Mucosa of descending colon (tissue), 3 donors: Measurements from ENCODE around the gene CTSA. TPM values are rescaled to one million over a fixed set of nuclear protein-coding genes. Genes with fewer than 3 reads are reported as not detected.

Experiments used
- ATAC-seq: fragments of 200-7000 bp; cut with Tn5 transposase; one replicate; pipeline ENCODE4 v1.9.1; 2020; ENCODE audit warnings: mild to moderate bottlenecking, moderate library complexity
- DNase-seq, 3 donors: peaks; one replicate each; pipeline ENCODE4 v3.0.0-alpha.2; 2020
- H3K36me3 ChIP-seq: fragments of 200-600 bp; one replicate; pipeline ENCODE4 v1.8.0; 2021; ENCODE audit warnings: low read depth, mild to moderate bottlenecking
- H3K4me1 ChIP-seq: fragments of 200-600 bp; one replicate; pipeline ENCODE4 v1.8.0; 2021; ENCODE audit warnings: low read depth, mild to moderate bottlenecking
- H3K4me3 ChIP-seq: fragments of 200-600 bp; one replicate; pipeline ENCODE4 v1.8.0; 2021; ENCODE audit warnings: mild to moderate bottlenecking
- H3K9me3 ChIP-seq: fragments of 200-600 bp; one replicate; pipeline ENCODE4 v1.8.0; 2021; ENCODE audit warnings: mild to moderate bottlenecking
- CTCF ChIP-seq: fragments of 200-600 bp; IDR thresholded peaks from one replicate; pipeline ENCODE4 v1.8.0; 2022; ENCODE audit warnings: antibody characterized with exemption, mild to moderate bottlenecking
- intact Hi-C, 2 donors: fragments of 100-400 bp; cut with DNase I in 1 of 2; cut with micrococcal nuclease in 1 of 2; formaldehyde crosslinking; loops; one replicate each; pipeline versions ENCODE4 v1.11.0 to v1.11.1; 2022; cut with DNase I, micrococcal nuclease
- total RNA-seq, 3 donors: library from RNA; stranded (reverse); fragmentation: NEBNext Ultra II Directional in 2 of 3; extraction: Animal tissue kit (Norgen Biotek cat#: 25700) in 2 of 3; gene quantifications; one replicate each; pipeline versions ENCODE4 v1.2.1 to v1.2.4, GENCODE V29; 2021 to 2023
- donor health status: DM: no; HTN: no; CAD: no; lungs with moderate emphysema.
- donor health status: DM: no; HTN: no; CAD: no.
- donor health status: DM: no; HTN: yes; CAD: no.

Gene CTSA
- total RNA-seq, 3 donors from 2014 or later = 292 to 542 (median 436) TPM

- Histone ChIP-seq H3K36me3 (no peaks in the 10 kb centered on the region), H3K9me3 (no peaks in the 10 kb centered on the region), H3K4me3 (no peak overlapping the region), H3K4me1 (no peaks in the 10 kb centered on the region)
- TF ChIP-seq CTCF = no peak
- intact Hi-C loops = no loop called here
- DNase-seq = no peak
- ATAC-seq = no peak
Observed at GRCh38 chr20:45845452-45845851, 45.7 kb upstream of the CTSA start.

GRCh38 chr20:45848421-45848820 is 42.7 kb upstream of the CTSA start:
- Histone ChIP-seq H3K4me1 (no peaks in the 10 kb centered on the region), H3K36me3 (no peaks in the 10 kb centered on the region), H3K9me3 (no peaks in the 10 kb centered on the region), H3K4me3 (no peak overlapping the region)
- intact Hi-C loops = no loop called here
- ATAC-seq (no peak), DNase-seq (no peak)
- TF ChIP-seq CTCF = no peak

- Histone ChIP-seq H3K36me3 (no peaks in the 10 kb centered on the region), H3K4me3 (no peak overlapping the region), H3K4me1 (no peaks in the 10 kb centered on the region), H3K9me3 (no peaks in the 10 kb centered on the region)
- TF ChIP-seq CTCF = no peak
- intact Hi-C loops = no loop called here
- ATAC-seq = no peak
- DNase-seq = no peak
Observed at GRCh38 chr20:45848969-45849582, 42.1 kb upstream of the CTSA start.

GRCh38 chr20:45850238-45850637 is 40.9 kb upstream of the CTSA start:
- ATAC-seq (no peak), DNase-seq (no peak)
- Histone ChIP-seq H3K4me1 (no peaks in the 10 kb centered on the region), H3K9me3 (no peaks in the 10 kb centered on the region), H3K36me3 (no peaks in the 10 kb centered on the region), H3K4me3 (no peak overlapping the region)
- no peak for TF ChIP-seq CTCF
- intact Hi-C loops = no loop called here

GRCh38 chr20:45850926-45851325 is 40.2 kb upstream of the CTSA start:
- ATAC-seq (no peak), DNase-seq (no peak)
- Histone ChIP-seq H3K4me3 (no peak overlapping the region), H3K36me3 (no peaks in the 10 kb centered on the region), H3K9me3 (no peaks in the 10 kb centered on the region), H3K4me1 (peaks cover 7% of the 10 kb centered on the region)
- no peak for TF ChIP-seq CTCF
- intact Hi-C loops = no loop called here

- intact Hi-C loops = no loop called here
- TF ChIP-seq CTCF = no peak
- Histone ChIP-seq H3K4me1 (peaks cover 12% of the 10 kb centered on the region), H3K36me3 (no peaks in the 10 kb centered on the region), H3K4me3 (no peak overlapping the region), H3K9me3 (no peaks in the 10 kb centered on the region)
- ATAC-seq (no peak), DNase-seq (no peak)
Observed at GRCh38 chr20:45851501-45851900, 39.6 kb upstream of the CTSA start.
